Naive B cell (primary cell): ENCODE measurements around the gene ETV1. TPM values are rescaled to one million over a fixed set of nuclear protein-coding genes. Genes with fewer than 3 reads are reported as not detected.
A peak's percentile ranks its signal among the peaks of the same experiment; 100 is the strongest.

Source experiments
- ATAC-seq, 2 donors: fragments of 150-1000 bp; cut with Tn5 transposase; 2 replicates each; pipeline ENCODE4 v1.10.0; 2021; ENCODE audit warnings: low read depth in 2 of 2, mild to moderate bottlenecking in 2 of 2, moderate library complexity in 2 of 2
- DNase-seq: peaks from one replicate; pipeline ENCODE4 v3.0.0; 2022
- H3K27ac Mint-ChIP-seq, 6 donors: one replicate each; pipeline ENCODE4 v1.8.0; 2020 to 2022; ENCODE audit warnings: mild to moderate bottlenecking in 6 of 6, mixed read lengths in 6 of 6, moderate library complexity in 5 of 6, inconsistent platforms in 2 of 6
- H3K27me3 Mint-ChIP-seq, 3 donors: one replicate each; pipeline ENCODE4 v1.8.0; 2021 to 2022; ENCODE audit warnings: mixed read lengths in 3 of 3, mild to moderate bottlenecking in 1 of 3
- H3K36me3 Mint-ChIP-seq, 2 donors: one replicate each; pipeline ENCODE4 v1.8.0; 2020 to 2022; ENCODE audit warnings: mixed read lengths in 2 of 2, inconsistent platforms in 1 of 2, mild to moderate bottlenecking in 1 of 2
- H3K4me1 Mint-ChIP-seq, 3 donors: one replicate each; pipeline ENCODE4 v1.8.0; 2020 to 2022; ENCODE audit warnings: mixed read lengths in 3 of 3, inconsistent platforms in 1 of 3, mild to moderate bottlenecking in 1 of 3, moderate library complexity in 1 of 3
- H3K4me3 Mint-ChIP-seq, 8 donors: one replicate each; pipeline ENCODE4 v1.8.0; 2020 to 2022; ENCODE audit warnings: mild to moderate bottlenecking in 8 of 8, mixed read lengths in 8 of 8, moderate library complexity in 8 of 8, inconsistent platforms in 2 of 8
- H3K9me3 Mint-ChIP-seq, 7 donors: one replicate each; pipeline ENCODE4 v1.8.0; 2020 to 2022; ENCODE audit warnings: mixed read lengths in 7 of 7, mild to moderate bottlenecking in 5 of 7, inconsistent platforms in 2 of 7, moderate library complexity in 1 of 7
- polyA plus RNA-seq, 6 donors: library from polyadenylated mRNA; unstranded; fragments of 300-500 nt; fragmentation: Illumina TruSeq; gene quantifications; one replicate each; pipeline ENCODE4 v1.2.3, GENCODE V29; 2021; ENCODE audit warnings: low read depth in 6 of 6

The ETV1 gene
- polyA plus RNA-seq, 6 donors from 2014 or later, result not detected

- Mint-ChIP-seq H3K36me3 (no peaks in the 10 kb centered on the region), H3K9me3 (peaks cover 0 to 28% (median 3%) of the 10 kb centered on the region in 7 donors), H3K4me1 (no peaks in the 10 kb centered on the region), H3K27me3 (no peaks in the 10 kb centered on the region), H3K27ac (no peak overlapping the region), H3K4me3 (no peak overlapping the region)
- ATAC-seq, result no peak
- no peak for DNase-seq
Measured at GRCh38 chr7:13878154-13878553, 111.3 kb downstream of the ETV1 start.

- DNase-seq, result no peak
- ATAC-seq, result no peak
- Mint-ChIP-seq H3K27me3 (no peaks in the 10 kb centered on the region), H3K4me1 (no peaks in the 10 kb centered on the region), H3K4me3 (no peak overlapping the region), H3K36me3 (no peaks in the 10 kb centered on the region), H3K27ac (no peak overlapping the region), H3K9me3 (peaks cover 0 to 24% (median 3%) of the 10 kb centered on the region in 7 donors)
Measured at GRCh38 chr7:13875496-13876074, 113.9 kb downstream of the ETV1 start.

- no peaks in the 10 kb centered on the region for H3K4me1 Mint-ChIP-seq
- H3K9me3 Mint-ChIP-seq, result peaks cover 0 to 24% (median 3%) of the 10 kb centered on the region in 7 donors
- ATAC-seq (no peak), DNase-seq (no peak)
- no peaks in the 10 kb centered on the region for H3K27me3 Mint-ChIP-seq
- no peaks in the 10 kb centered on the region for H3K36me3 Mint-ChIP-seq
- H3K4me3 Mint-ChIP-seq, result no peak overlapping the region
- no peak overlapping the region for H3K27ac Mint-ChIP-seq
Measured at GRCh38 chr7:13874783-13875182, 114.7 kb downstream of the ETV1 start.

- no peaks in the 10 kb centered on the region for H3K27me3 Mint-ChIP-seq
- peaks cover 2 to 14% (median 8%) of the 10 kb centered on the region in 7 donors for H3K9me3 Mint-ChIP-seq
- no peak overlapping the region for H3K27ac Mint-ChIP-seq
- no peaks in the 10 kb centered on the region for H3K4me1 Mint-ChIP-seq
- no peak for DNase-seq
- ATAC-seq, result no peak
- no peaks in the 10 kb centered on the region for H3K36me3 Mint-ChIP-seq
- H3K4me3 Mint-ChIP-seq, result no peak overlapping the region
Measured at GRCh38 chr7:13872709-13873108, 116.8 kb downstream of the ETV1 start.

- no peak for ATAC-seq
- Mint-ChIP-seq H3K4me1 (no peaks in the 10 kb centered on the region), H3K36me3 (no peaks in the 10 kb centered on the region), H3K27ac (no peak overlapping the region), H3K9me3 (peaks cover 2 to 13% (median 8%) of the 10 kb centered on the region in 7 donors), H3K27me3 (no peaks in the 10 kb centered on the region), H3K4me3 (no peak overlapping the region)
- DNase-seq, result no peak
Measured at GRCh38 chr7:13871008-13871407, 118.5 kb downstream of the ETV1 start.

- Mint-ChIP-seq H3K9me3 (peaks cover 0 to 8% (median 0%) of the 10 kb centered on the region in 7 donors), H3K4me3 (no peak overlapping the region), H3K36me3 (no peaks in the 10 kb centered on the region), H3K27ac (no peak overlapping the region), H3K27me3 (no peaks in the 10 kb centered on the region), H3K4me1 (no peaks in the 10 kb centered on the region)
- DNase-seq (no peak), ATAC-seq (no peak)
Measured at GRCh38 chr7:13860734-13861133, 128.7 kb downstream of the ETV1 start.

- Mint-ChIP-seq H3K4me3 (no peak overlapping the region), H3K27ac (no peak overlapping the region), H3K27me3 (no peaks in the 10 kb centered on the region), H3K9me3 (peaks cover 0 to 4% (median 0%) of the 10 kb centered on the region in 7 donors), H3K4me1 (no peaks in the 10 kb centered on the region), H3K36me3 (no peaks in the 10 kb centered on the region)
- DNase-seq, result no peak
- ATAC-seq, result no peak
Measured at GRCh38 chr7:13856012-13856411, 133.5 kb downstream of the ETV1 start.

- no peak overlapping the region for H3K4me3 Mint-ChIP-seq
Measured at GRCh38 chr7:13852281-13852968, 137.0 kb downstream of the ETV1 start.

GRCh38 chr7:13851736-13852135 is 137.7 kb downstream of the ETV1 start:
- Mint-ChIP-seq H3K4me3 (no peak overlapping the region), H3K27me3 (no peaks in the 10 kb centered on the region), H3K4me1 (peaks cover 0 to 2% (median 0%) of the 10 kb centered on the region in 3 donors), H3K9me3 (peaks cover 0 to 4% (median 0%) of the 10 kb centered on the region in 7 donors), H3K27ac (no peak overlapping the region), H3K36me3 (no peaks in the 10 kb centered on the region)
- DNase-seq (no peak), ATAC-seq (no peak)

More at GRCh38 chr7:13852281-13852968, 137.0 kb downstream of the ETV1 start:
- Mint-ChIP-seq H3K27ac (no peak overlapping the region), H3K4me1 (peaks cover 0 to 2% (median 0%) of the 10 kb centered on the region in 3 donors), H3K9me3 (peaks cover 0 to 4% (median 0%) of the 10 kb centered on the region in 7 donors), H3K36me3 (no peaks in the 10 kb centered on the region), H3K27me3 (no peaks in the 10 kb centered on the region)
- ATAC-seq (no peak), DNase-seq (no peak)

- peaks cover 0 to 4% (median 0%) of the 10 kb centered on the region in 7 donors for H3K9me3 Mint-ChIP-seq
- DNase-seq, result no peak
Measured at GRCh38 chr7:13850185-13850752, 139.2 kb downstream of the ETV1 start.

GRCh38 chr7:13849163-13849892 is 140.1 kb downstream of the ETV1 start:
- Mint-ChIP-seq H3K4me3 (no peak overlapping the region), H3K9me3 (peaks cover 0 to 4% (median 2%) of the 10 kb centered on the region in 7 donors), H3K4me1 (peaks cover 0 to 2% (median 0%) of the 10 kb centered on the region in 3 donors), H3K36me3 (no peaks in the 10 kb centered on the region), H3K27me3 (no peaks in the 10 kb centered on the region), H3K27ac (peak overlapping the region in 1 of 6 donors; percentile 29)
- DNase-seq (no peak), ATAC-seq (no peak)

More at GRCh38 chr7:13850185-13850752, 139.2 kb downstream of the ETV1 start:
- no peaks in the 10 kb centered on the region for H3K36me3 Mint-ChIP-seq
- no peak overlapping the region for H3K27ac Mint-ChIP-seq
- H3K4me3 Mint-ChIP-seq, result no peak overlapping the region
- peaks cover 0 to 2% (median 0%) of the 10 kb centered on the region in 3 donors for H3K4me1 Mint-ChIP-seq
- ATAC-seq, result no peak
- no peaks in the 10 kb centered on the region for H3K27me3 Mint-ChIP-seq

- ATAC-seq (no peak), DNase-seq (no peak)
- H3K27me3 Mint-ChIP-seq, result no peaks in the 10 kb centered on the region
- no peak overlapping the region for H3K4me3 Mint-ChIP-seq
- peaks cover 0 to 4% (median 2%) of the 10 kb centered on the region in 7 donors for H3K9me3 Mint-ChIP-seq
- H3K27ac Mint-ChIP-seq, result no peak overlapping the region
- H3K36me3 Mint-ChIP-seq, result no peaks in the 10 kb centered on the region
- peaks cover 0 to 2% (median 0%) of the 10 kb centered on the region in 3 donors for H3K4me1 Mint-ChIP-seq
Measured at GRCh38 chr7:13848681-13849131, 140.8 kb downstream of the ETV1 start.

GRCh38 chr7:13846386-13846785 is 143.1 kb downstream of the ETV1 start:
- H3K27me3 Mint-ChIP-seq, result no peaks in the 10 kb centered on the region
- no peak overlapping the region for H3K4me3 Mint-ChIP-seq
- no peaks in the 10 kb centered on the region for H3K36me3 Mint-ChIP-seq
- ATAC-seq (no peak), DNase-seq (no peak)
- peaks cover 0 to 6% (median under 1%) of the 10 kb centered on the region in 7 donors for H3K9me3 Mint-ChIP-seq
- no peak overlapping the region for H3K27ac Mint-ChIP-seq
- peaks cover 0 to 2% (median 0%) of the 10 kb centered on the region in 3 donors for H3K4me1 Mint-ChIP-seq
